B cell (primary cell): ENCODE data around the gene ANKRD13D. TPM values are rescaled to one million over a fixed set of nuclear protein-coding genes. Genes with fewer than 3 reads are reported as not detected.

ENCODE experiments used
- ATAC-seq: fragments of 200-7000 bp; cut with Tn5 transposase; one replicate; pipeline ENCODE4 v1.10.0; 2021; ENCODE audit warnings: low read depth, mild to moderate bottlenecking, moderate number of reproducible peaks, moderate library complexity
- CTCF ChIA-PET: fragments of 350-600 bp; sonication (Branson Sonifier 250); formaldehyde crosslinking; loops from one replicate; lab custom pipeline; 2021; ENCODE audit warnings: antibody characterized with exemption, inconsistent platforms; lab: Charles Lee
- POLR2A ChIA-PET: fragments of 350-600 bp; sonication (Branson Sonifier 250); formaldehyde crosslinking; loops from one replicate; lab custom pipeline; 2021; ENCODE audit warnings: antibody characterized with exemption; lab: Charles Lee
- DNase-seq: peaks from one replicate; pipeline ENCODE4 v3.0.0; 2013
- H2AFZ ChIP-seq: 2 replicates; pipeline ENCODE4 v1.6.1; 2012; ENCODE audit warnings: mild to moderate bottlenecking, low read depth, low read length; ENCODE audit not compliant: insufficient read depth, poor library complexity, severe bottlenecking
- H3K27ac ChIP-seq, 2 donors: 1 replicate in 1 of 2; 2 replicates in 1 of 2; pipeline ENCODE4 v1.5.1; 2012 to 2013; ENCODE audit warnings: low read length in 2 of 2, mild to moderate bottlenecking in 2 of 2, moderate library complexity in 1 of 2
- H3K27me3 ChIP-seq, 4 experiments: fragments of 200-600 bp in 1 of 4; sonication (generic) in 1 of 4; replicated peaks in 1 of 4; 1 replicate in 2 of 4; 2 replicates in 2 of 4; pipeline versions ENCODE4 v1.6.1 to v1.7.0; 2013 to 2016; ENCODE audit warnings: low read length in 3 of 4, mild to moderate bottlenecking in 2 of 4, mixed read lengths in 1 of 4, moderate library complexity in 1 of 4; ENCODE audit not compliant: insufficient read depth in 4 of 4, control insufficient read depth in 3 of 4; ENCODE audit errors: control extremely low read depth in 1 of 4
- H3K36me3 ChIP-seq, 2 experiments: replicated peaks in 1 of 2; 1 replicate in 1 of 2; 2 replicates in 1 of 2; pipeline versions ENCODE4 v1.6.1 to v1.7.1; 2013; ENCODE audit warnings: low read length in 1 of 2; ENCODE audit not compliant: insufficient read depth in 2 of 2, control insufficient read depth in 1 of 2; ENCODE audit errors: control extremely low read depth in 1 of 2, extremely low read depth in 1 of 2
- H3K4me1 ChIP-seq, 2 donors: fragments of 200-600 bp in 1 of 2; sonication (generic) in 1 of 2; 1 replicate in 1 of 2; 2 replicates in 1 of 2; pipeline versions ENCODE4 v1.5.1 to v1.6.1; 2013 to 2017; ENCODE audit warnings: low read length in 2 of 2; ENCODE audit not compliant: control insufficient read depth in 2 of 2, insufficient read depth in 2 of 2
- H3K4me2 ChIP-seq: replicated peaks from 2 replicates; pipeline ENCODE3; 2012; ENCODE audit warnings: mild to moderate bottlenecking, low read depth, low read length; ENCODE audit not compliant: poor library complexity, severe bottlenecking
- H3K4me3 ChIP-seq, 5 experiments: fragments of 200-600 bp in 1 of 5; sonication (generic) in 1 of 5; 1 replicate in 3 of 5; 2 replicates in 2 of 5; pipeline versions ENCODE4 v1.5.1 to v1.7.0; 2011 to 2016; ENCODE audit warnings: low read length in 4 of 5, mild to moderate bottlenecking in 4 of 5, low read depth in 2 of 5, control low read depth in 1 of 5, moderate library complexity in 1 of 5; ENCODE audit not compliant: insufficient read depth in 1 of 5; ENCODE audit errors: control extremely low read depth in 1 of 5, extremely low read depth in 1 of 5
- H3K79me2 ChIP-seq: fragments of 200-600 bp; sonication (generic); one replicate; pipeline ENCODE4 v1.6.0; 2016; ENCODE audit warnings: low read length; ENCODE audit not compliant: control insufficient read depth, insufficient read depth
- H3K9ac ChIP-seq: fragments of 200-600 bp; sonication (generic); 2 replicates; pipeline ENCODE4 v1.6.1; 2017; ENCODE audit warnings: mild to moderate bottlenecking, low read length, moderate library complexity
- H3K9me3 ChIP-seq, 3 donors: one replicate each; pipeline versions ENCODE4 v1.6.1 to v1.7.1; 2013; ENCODE audit warnings: low read length in 2 of 3; ENCODE audit not compliant: control insufficient read depth in 2 of 3, insufficient read depth in 1 of 3; ENCODE audit errors: control extremely low read depth in 1 of 3
- H4K20me1 ChIP-seq: 2 replicates; pipeline ENCODE4 v1.6.0; 2012; ENCODE audit warnings: mild to moderate bottlenecking, low read length; ENCODE audit not compliant: insufficient read depth, control insufficient read depth, poor library complexity, severe bottlenecking
- H3K27ac Mint-ChIP-seq: one replicate; pipeline ENCODE4 v1.8.0; 2021; ENCODE audit warnings: mixed read lengths
- H3K27me3 Mint-ChIP-seq: one replicate; pipeline ENCODE4 v1.8.0; 2021; ENCODE audit warnings: mixed read lengths
- H3K4me1 Mint-ChIP-seq: one replicate; pipeline ENCODE4 v1.8.0; 2021; ENCODE audit warnings: mixed read lengths
- H3K4me3 Mint-ChIP-seq: one replicate; pipeline ENCODE4 v1.8.0; 2021; ENCODE audit warnings: mixed read lengths
- H3K9me3 Mint-ChIP-seq: one replicate; pipeline ENCODE4 v1.8.0; 2022; ENCODE audit warnings: mixed read lengths; ENCODE audit not compliant: insufficient read depth
- EZH2 ChIP-seq: IDR thresholded peaks from 2 replicates; pipeline ENCODE4 v1.6.1; 2012; ENCODE audit warnings: borderline replicate concordance, low read depth, mild to moderate bottlenecking, moderate library complexity, low read length; ENCODE audit not compliant: insufficient read depth, poor library complexity, severe bottlenecking
- WGBS: methylation state at CpG from one replicate; pipeline ENCODE4 v1.1.5; 2013; ENCODE audit warnings: missing lambda C conversion rate; ENCODE audit not compliant: insufficient coverage; 5-methylcytosine and 5-hydroxymethylcytosine counted together
- intact Hi-C: fragments of 100-400 bp; cut with micrococcal nuclease; formaldehyde crosslinking; loops from one replicate; pipeline ENCODE4 v1.10.0; 2022
- polyA plus RNA-seq: library from polyadenylated mRNA; depleted of rRNA; stranded (reverse); fragments of >200 nt; gene quantifications from 2 replicates; pipeline ENCODE4 v1.2.3, GENCODE V29; 2012
- total RNA-seq, 2 donors: library from RNA; stranded (reverse); fragments of 120-200 nt in 1 of 2; gene quantifications; 1 replicate in 1 of 2; 2 replicates in 1 of 2; pipeline versions ENCODE4 v1.2.3 to v1.2.4, GENCODE V29; 2013 to 2022
- TF ChIP-seq, protein P1 (sequence below): fragments of 200-600 bp; IDR thresholded peaks from one replicate; pipeline ENCODE4 v1.8.0; 2022; ENCODE audit warnings: antibody characterized with exemption, mild to moderate bottlenecking

Gene ANKRD13D
- total and polyA plus RNA-seq, 2 donors (not counting 1 experiment from before 2014, with no cell fraction given): 189 to 252 TPM

DNA sequence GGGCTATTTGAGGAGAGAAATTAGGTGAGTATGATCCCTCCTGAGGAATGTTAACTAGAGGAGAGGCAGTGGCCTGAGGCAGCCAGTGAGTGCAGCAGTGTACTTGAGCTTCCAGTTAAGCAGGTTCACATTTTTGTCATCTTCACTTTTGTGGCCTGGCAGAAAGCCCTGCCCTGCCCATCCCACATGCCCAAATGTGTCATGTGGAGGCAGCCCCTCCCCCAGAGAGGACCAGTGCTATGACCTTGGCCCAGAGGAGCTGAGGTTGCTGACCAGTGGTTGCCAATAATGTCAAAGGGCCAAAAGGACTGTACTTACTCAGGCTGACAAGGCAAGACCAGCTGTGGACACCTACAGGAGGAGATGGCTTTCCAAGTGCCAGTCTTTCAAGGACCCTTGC, 40.5 kb upstream of the ANKRD13D start:
- ChIA-PET POLR2A (no interaction called here), CTCF (interaction anchor here (3.3 kb wide), 1 partner anchor 133 kb away, joined by 11 read pairs; no protein-coding TSS in a partner anchor)
- Histone ChIP-seq H3K9ac (no peak overlapping the region), H3K27me3 (no peaks in the 10 kb centered on the region), H3K36me3 (peaks cover 9 to 98% of the 10 kb centered on the region in 2 experiments), H3K4me1 (no peaks in the 10 kb centered on the region), H3K4me3 (no peak overlapping the region), H2AFZ (no peak overlapping the region), H3K27ac (peak overlapping the region in 1 of 2 donors; percentile 2), H3K79me2 (peaks cover 53% of the 10 kb centered on the region), H3K4me2 (no peak overlapping the region), H4K20me1 (peaks cover 96% of the 10 kb centered on the region), H3K9me3 (no peaks in the 10 kb centered on the region)
- ATAC-seq (no peak), DNase-seq (no peak)
- no peak overlapping the region for H3K27ac Mint-ChIP-seq
- intact Hi-C loops: no loop called here
- peaks cover 15% of the 10 kb centered on the region for H3K4me1 Mint-ChIP-seq
- H3K27me3 Mint-ChIP-seq: no peaks in the 10 kb centered on the region
- no peak for TF ChIP-seq EZH2
- TF ChIP-seq, protein P1, sequence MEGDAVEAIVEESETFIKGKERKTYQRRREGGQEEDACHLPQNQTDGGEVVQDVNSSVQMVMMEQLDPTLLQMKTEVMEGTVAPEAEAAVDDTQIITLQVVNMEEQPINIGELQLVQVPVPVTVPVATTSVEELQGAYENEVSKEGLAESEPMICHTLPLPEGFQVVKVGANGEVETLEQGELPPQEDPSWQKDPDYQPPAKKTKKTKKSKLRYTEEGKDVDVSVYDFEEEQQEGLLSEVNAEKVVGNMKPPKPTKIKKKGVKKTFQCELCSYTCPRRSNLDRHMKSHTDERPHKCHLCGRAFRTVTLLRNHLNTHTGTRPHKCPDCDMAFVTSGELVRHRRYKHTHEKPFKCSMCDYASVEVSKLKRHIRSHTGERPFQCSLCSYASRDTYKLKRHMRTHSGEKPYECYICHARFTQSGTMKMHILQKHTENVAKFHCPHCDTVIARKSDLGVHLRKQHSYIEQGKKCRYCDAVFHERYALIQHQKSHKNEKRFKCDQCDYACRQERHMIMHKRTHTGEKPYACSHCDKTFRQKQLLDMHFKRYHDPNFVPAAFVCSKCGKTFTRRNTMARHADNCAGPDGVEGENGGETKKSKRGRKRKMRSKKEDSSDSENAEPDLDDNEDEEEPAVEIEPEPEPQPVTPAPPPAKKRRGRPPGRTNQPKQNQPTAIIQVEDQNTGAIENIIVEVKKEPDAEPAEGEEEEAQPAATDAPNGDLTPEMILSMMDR: no peak
- H3K9me3 Mint-ChIP-seq: no peaks in the 10 kb centered on the region
- no peak overlapping the region for H3K4me3 Mint-ChIP-seq

DNA sequence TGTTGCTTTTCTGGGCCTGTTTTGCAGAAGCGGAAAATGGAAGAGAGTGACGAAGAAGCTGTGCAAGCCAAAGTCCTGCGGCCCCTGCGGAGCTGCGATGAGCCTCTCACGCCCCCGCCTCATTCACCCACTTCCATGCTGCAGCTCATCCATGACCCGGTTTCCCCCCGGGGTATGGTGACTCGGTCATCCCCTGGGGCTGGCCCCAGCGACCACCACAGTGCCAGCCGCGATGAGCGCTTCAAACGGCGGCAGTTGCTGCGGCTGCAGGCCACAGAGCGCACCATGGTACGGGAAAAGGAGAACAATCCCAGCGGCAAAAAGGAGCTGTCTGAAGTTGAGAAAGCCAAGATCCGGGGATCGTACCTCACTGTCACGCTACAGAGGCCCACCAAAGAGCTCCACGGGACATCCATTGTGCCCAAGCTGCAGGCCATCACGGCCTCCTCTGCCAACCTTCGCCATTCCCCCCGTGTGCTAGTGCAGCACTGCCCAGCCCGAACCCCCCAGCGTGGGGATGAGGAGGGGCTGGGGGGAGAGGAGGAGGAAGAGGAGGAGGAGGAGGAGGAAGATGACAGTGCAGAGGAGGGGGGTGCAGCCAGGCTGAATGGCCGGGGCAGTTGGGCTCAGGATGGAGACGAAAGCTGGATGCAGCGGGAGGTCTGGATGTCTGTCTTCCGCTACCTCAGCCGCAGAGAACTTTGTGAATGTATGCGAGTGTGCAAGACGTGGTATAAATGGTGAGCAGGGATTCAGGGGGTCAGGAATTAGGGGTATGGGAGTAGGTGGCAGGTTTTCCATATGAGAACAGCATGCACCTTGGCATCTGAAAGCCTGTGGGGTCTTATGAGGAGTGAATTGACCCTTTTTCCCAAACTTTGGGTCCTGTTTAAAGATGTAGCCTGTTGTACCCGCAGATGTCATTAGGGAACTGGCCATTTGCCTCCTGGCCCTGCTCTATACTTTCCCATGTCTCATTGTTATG, 38.8 kb upstream of the ANKRD13D start:
- ChIA-PET POLR2A (interaction anchor here (1.3 kb wide), 1 partner anchor 10 kb away, joined by 4 read pairs; no protein-coding TSS in a partner anchor), CTCF (interaction anchor here (1.2 to 1.8 kb wide), 3 partner anchors 11 to 67 kb away, joined by 3 to 7 read pairs (median 3); no protein-coding TSS in a partner anchor)
- Histone ChIP-seq H4K20me1 (peaks cover 95% of the 10 kb centered on the region), H3K4me3 (no peak overlapping the region), H3K27ac (no peak overlapping the region), H3K36me3 (peaks cover 13 to 99% of the 10 kb centered on the region in 2 experiments), H3K9ac (no peak overlapping the region), H3K79me2 (peaks cover 42% of the 10 kb centered on the region), H3K4me2 (no peak overlapping the region), H3K4me1 (no peaks in the 10 kb centered on the region), H2AFZ (no peak overlapping the region), H3K9me3 (no peaks in the 10 kb centered on the region), H3K27me3 (no peaks in the 10 kb centered on the region)
- Mint-ChIP-seq H3K27me3 (no peaks in the 10 kb centered on the region), H3K9me3 (no peaks in the 10 kb centered on the region), H3K4me3 (no peak overlapping the region), H3K27ac (peak overlapping the region; percentile 20), H3K4me1 (peaks cover 9% of the 10 kb centered on the region)
- WGBS: 95% methylated on average over 36 of the region's 37 CpGs
- no peak for TF ChIP-seq EZH2
- TF ChIP-seq, protein P1: no peak
- ATAC-seq (no peak), DNase-seq (peak; percentile 13)
- intact Hi-C loops: no loop called here
